Measurements from ENCODE around the gene KRTAP29-1.

- TF ChIP-seq CTCF (IDR thresholded peaks at IDR 0.05) (no peak), POLR2A (IDR thresholded peaks at IDR 0.05) (no peak), POLR2AphosphoS5 (IDR thresholded peaks at IDR 0.05) (no peak)
Measured at GRCh38 chr17:41335747-41336146, 33.1 kb upstream of the KRTAP29-1 start.
